ENCODE results near the gene NINL.
"Not testable (repeated sequence)": the region's sequence is repeated elsewhere in the genome, so short reads cannot be mapped to it uniquely, and the experiment has no call there.

The NINL gene

DNA sequence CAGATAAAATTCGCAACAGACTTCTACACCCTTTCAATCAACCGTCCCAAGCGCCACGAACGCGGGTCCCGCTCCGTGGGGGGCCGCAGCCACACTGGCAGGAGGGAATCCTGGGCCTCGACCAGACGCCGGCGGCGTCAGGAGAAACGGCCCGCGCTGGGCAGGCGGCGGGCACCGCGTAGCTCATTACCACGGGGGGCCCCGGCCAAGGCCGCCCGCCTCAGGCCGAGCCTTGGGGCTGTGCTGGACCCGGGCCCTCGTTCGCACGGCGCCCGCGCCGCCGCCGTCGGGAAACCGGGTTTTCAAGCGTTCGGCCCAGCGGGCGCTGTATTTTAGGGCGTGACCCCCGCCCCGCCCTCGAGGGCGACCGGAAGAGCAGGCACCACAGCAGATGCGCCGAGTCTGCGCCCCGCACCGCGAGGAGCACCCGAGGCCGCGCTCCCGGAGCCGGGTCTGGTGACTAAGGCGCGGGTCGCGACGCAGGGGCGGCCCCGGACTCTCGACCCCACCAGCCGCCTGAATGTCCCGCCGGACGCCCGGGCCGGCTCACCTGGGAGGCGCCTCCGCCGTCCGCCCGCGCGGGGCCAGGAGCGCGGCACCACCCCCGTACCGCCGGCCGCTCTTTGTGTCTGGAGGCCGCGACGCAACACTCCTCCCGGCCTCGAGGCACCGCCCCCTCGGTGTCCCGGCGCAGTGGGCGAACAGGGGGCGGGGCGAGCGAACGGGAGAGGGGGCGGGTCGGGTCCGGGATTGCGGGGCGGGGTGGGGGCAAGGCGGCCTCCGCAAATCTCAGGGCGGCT is at the start of gene NINL:
NINL (minus strand) TSS at position 627 of the 800 bp plus-strand sequence. CDS start 58,944 bp downstream, outside the sequence.
- Histone ChIP-seq H3K4me3 (ENCODE audit: low read depth, low read length) (peak within 1 kb of the TSS; percentile 61), H3K27me3 (ENCODE audit: control insufficient read depth, insufficient read depth, low read length) (no peaks in the 10 kb centered on the region), H3K9me3 (ENCODE audit: control insufficient read depth, low read length) (no peaks in the 10 kb centered on the region), H3K27ac (peak within 1 kb of the TSS; percentile 52), H2AFZ (peak within 1 kb of the TSS; percentile 91), H3K4me2 (ENCODE audit: low read length) (peak within 1 kb of the TSS; percentile 70), H3K36me3 (ENCODE audit: control insufficient read depth, insufficient read depth, low read length) (no peaks in the 10 kb centered on the region), H3K4me1 (peaks cover 3% of the 10 kb centered on the region), H3K9ac (no peak within 1 kb of the TSS), H3K79me2 (peaks cover 15% of the 10 kb centered on the region)
- no peak for TF ChIP-seq CTCF (IDR thresholded peaks at IDR 0.05)

- Histone ChIP-seq H3K27ac (no peak overlapping the region), H3K27me3 (ENCODE audit: control insufficient read depth, insufficient read depth, low read length) (no peaks in the 10 kb centered on the region), H3K4me2 (ENCODE audit: low read length) (no peak overlapping the region), H2AFZ (no peak overlapping the region), H3K4me1 (no peaks in the 10 kb centered on the region), H3K36me3 (ENCODE audit: control insufficient read depth, insufficient read depth, low read length) (no peaks in the 10 kb centered on the region), H3K9me3 (ENCODE audit: control insufficient read depth, low read length) (no peaks in the 10 kb centered on the region), H3K9ac (no peak overlapping the region), H3K79me2 (no peaks in the 10 kb centered on the region), H3K4me3 (ENCODE audit: low read depth, low read length) (no peak overlapping the region)
- no peak for TF ChIP-seq CTCF (IDR thresholded peaks at IDR 0.05)
Observed at GRCh38 chr20:25632940-25633790, 47.8 kb upstream of the NINL start.

- H3K9me3 ChIP-seq (ENCODE audit: control insufficient read depth, low read length); H3K4me2 ChIP-seq (ENCODE audit: low read length); H3K9ac ChIP-seq; H3K79me2 ChIP-seq; H3K36me3 ChIP-seq (ENCODE audit: control insufficient read depth, insufficient read depth, low read length); H3K4me1 ChIP-seq; H3K27ac ChIP-seq; H3K4me3 ChIP-seq (ENCODE audit: low read depth, low read length); H2AFZ ChIP-seq; H3K27me3 ChIP-seq (ENCODE audit: control insufficient read depth, insufficient read depth, low read length): not testable (repeated sequence)
Observed at GRCh38 chr20:25630615-25631014, 45.3 kb upstream of the NINL start.

DNA sequence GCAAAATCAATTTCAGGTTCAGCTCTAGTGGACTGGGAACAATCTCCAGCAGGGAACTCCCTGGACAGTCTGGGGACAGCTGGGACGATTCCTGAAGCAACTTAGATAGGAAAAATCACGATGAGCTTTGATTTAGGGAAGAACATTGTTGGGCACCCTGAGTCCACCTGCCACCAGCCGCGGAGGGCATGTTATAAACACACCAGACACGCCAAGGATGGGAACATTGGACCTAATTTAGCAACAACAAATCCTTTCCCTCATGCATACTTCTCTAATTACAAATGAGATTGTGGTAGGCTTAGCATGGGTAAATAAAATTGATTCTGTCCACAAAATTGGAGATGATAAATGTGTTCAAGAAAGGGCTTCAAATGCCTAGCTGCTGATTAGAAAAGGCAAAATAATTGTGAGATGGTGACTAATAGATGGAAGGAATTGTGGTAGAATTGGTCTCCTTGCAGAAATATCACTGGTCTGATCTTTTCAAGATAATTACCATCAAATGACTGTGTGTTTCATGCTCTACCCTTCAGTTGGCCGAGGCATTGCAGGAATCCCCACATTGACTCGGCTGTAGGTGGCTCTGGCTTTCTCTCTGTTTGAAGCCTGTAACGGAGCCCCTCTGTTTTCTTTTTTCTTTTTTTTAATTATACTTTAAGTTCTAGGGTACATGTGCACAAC is 44.6 kb upstream of the NINL start:
- Histone ChIP-seq H3K4me3 (ENCODE audit: low read depth, low read length) (no peak overlapping the region), H3K9me3 (ENCODE audit: control insufficient read depth, low read length) (no peaks in the 10 kb centered on the region), H3K27me3 (ENCODE audit: control insufficient read depth, insufficient read depth, low read length) (no peaks in the 10 kb centered on the region), H3K36me3 (ENCODE audit: control insufficient read depth, insufficient read depth, low read length) (no peaks in the 10 kb centered on the region), H3K4me2 (ENCODE audit: low read length) (no peak overlapping the region), H3K9ac (no peak overlapping the region), H3K79me2 (no peaks in the 10 kb centered on the region), H3K4me1 (no peaks in the 10 kb centered on the region), H2AFZ (no peak overlapping the region), H3K27ac (no peak overlapping the region)
- no peak for TF ChIP-seq CTCF (IDR thresholded peaks at IDR 0.05)

GRCh38 chr20:25626779-25627178 is 41.4 kb upstream of the NINL start:
- no peak overlapping the region for H3K4me2 ChIP-seq (ENCODE audit: low read length)
- no peak overlapping the region for H2AFZ ChIP-seq
- H3K4me1 ChIP-seq: no peaks in the 10 kb centered on the region
- H3K9ac ChIP-seq: no peak overlapping the region
- TF ChIP-seq CTCF (IDR thresholded peaks at IDR 0.05): no peak
- no peak overlapping the region for H3K4me3 ChIP-seq (ENCODE audit: low read depth, low read length)
- H3K27ac ChIP-seq: no peak overlapping the region
- H3K9me3 ChIP-seq (ENCODE audit: control insufficient read depth, low read length): no peaks in the 10 kb centered on the region
- no peaks in the 10 kb centered on the region for H3K27me3 ChIP-seq (ENCODE audit: control insufficient read depth, insufficient read depth, low read length)
- no peaks in the 10 kb centered on the region for H3K36me3 ChIP-seq (ENCODE audit: control insufficient read depth, insufficient read depth, low read length)
- H3K79me2 ChIP-seq: peaks cover 2% of the 10 kb centered on the region

Measured in parathyroid adenoma (tissue), 2 donors.